ENCODE measurements around the gene NR2F2.

NR2F2 gene

DNA sequence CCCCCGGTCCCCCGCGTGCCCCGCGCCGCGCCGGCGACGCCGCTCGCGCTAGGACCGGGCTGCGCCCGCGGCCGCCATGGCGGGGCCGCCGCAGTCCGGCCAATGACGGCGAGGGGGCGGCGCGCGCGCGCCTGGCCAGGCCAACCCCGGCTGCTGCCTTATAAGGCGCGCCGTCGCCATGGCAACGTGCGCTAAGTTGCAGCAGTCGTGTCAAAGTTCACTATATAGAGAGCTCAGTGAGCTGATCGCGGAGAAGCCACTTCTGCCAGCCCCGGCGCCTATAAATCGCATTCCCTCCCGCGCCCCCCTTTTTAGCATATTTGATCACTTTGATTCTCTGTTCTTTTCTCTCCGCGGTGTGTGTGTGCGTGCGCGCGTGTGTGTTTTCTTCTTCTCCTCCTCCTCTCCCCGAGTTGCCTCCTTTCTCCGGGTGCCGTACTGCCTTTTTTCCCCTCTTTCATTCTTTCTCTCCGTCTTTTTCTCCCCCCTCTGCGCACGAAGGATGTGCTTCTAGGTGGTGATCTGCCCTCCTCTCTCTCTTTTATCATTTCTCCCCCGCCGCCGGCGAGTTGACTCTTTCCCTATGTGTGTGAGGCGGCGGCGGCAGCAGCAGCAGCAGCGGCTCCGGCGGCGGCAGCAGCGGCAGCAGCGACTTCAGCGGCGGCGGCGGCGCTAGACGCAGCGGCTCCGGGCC lies at the start of gene NR2F2:
Gene NR2F2, plus strand, starts transcription at position 251 of the 694 bp plus-strand sequence. CDS start 1,406 bp downstream, outside the sequence.
- peak; percentile 70 for DNase-seq

DNA sequence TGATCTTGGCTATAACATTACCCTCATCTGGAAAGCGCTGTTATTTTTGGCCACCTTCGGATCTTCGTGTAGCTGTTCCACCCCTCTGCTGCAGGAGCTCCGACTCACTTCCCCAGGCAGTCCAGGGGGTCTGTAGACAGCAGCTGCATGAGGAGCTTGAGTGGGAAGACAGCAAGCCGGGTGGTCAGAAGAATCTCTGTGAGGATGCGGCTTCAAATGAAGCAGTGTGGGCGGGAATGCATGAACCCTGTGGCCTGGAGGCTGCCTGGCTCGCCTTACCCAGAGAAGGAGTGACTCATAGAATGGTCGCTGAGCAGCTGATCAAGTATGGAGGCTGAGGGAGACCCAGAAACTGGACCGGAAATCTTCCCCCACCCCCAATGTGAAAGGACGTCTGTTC lies 45.2 kb upstream of the NR2F2 start:
- DNase-seq: no peak

DNA sequence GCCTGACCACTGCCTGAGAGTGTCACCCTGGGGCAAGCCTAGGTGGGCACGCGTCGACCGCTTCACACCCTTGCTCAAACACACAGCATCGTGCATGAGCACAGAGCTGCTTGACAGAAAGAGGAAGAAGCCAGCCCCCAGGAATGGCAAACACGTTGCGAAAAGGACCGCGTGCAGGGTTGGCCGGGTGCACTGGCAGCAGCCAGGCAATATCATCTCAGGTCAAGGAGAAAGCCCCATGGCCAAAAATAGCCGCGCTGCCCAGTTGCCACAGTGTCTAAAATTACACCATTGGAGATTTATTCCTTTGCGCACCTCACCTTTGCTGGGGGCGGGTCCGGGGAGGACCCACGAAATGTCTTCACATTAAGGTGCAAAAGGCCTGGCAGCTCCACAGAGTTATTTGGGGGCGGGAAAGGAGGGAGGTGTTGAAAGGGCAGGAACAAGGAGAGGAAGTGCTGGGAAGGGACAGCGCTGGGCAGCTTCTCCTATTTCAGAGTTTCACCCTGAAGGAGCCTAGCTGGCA lies 44.7 kb upstream of the NR2F2 start:
- no peak for DNase-seq

DNA sequence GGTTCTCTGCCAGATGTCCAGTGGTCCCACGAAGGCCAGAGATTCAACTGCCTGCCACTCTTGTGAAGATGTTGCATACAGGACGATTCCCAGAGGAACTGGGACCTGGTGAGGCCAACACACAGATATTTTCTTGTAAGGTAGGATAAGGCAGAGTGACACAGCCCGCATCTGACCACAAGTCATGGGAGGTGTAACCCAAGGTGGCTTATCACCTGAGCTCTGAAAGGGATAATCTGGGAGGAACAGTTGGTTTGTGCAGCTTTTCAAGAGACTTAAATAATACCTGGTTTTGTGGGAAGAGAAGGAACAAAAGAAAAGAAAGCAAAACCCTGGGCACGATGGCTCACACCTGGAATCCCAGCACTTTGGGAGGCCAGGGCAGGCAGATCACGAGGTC lies 39.8 kb upstream of the NR2F2 start:
- no peak for DNase-seq

DNA sequence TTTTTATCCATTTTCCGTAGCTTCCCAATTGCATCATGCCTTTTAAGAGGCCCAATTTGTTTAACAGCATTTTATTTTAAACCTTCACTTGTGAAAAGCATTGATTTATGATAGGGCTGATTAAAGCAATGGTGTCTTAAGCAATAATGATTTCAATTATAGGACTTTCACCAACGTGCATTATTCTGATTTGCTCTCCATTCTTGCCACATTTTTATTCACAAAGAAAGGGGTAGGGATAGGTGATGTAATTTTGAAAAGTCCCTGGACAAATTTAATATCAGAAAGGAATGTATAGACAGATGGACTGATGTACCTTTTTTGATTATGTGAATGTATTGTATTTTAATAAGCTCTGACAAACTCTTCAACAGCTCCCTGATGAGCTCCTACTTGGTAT lies 37.9 kb upstream of the NR2F2 start:
- DNase-seq: no peak

DNA sequence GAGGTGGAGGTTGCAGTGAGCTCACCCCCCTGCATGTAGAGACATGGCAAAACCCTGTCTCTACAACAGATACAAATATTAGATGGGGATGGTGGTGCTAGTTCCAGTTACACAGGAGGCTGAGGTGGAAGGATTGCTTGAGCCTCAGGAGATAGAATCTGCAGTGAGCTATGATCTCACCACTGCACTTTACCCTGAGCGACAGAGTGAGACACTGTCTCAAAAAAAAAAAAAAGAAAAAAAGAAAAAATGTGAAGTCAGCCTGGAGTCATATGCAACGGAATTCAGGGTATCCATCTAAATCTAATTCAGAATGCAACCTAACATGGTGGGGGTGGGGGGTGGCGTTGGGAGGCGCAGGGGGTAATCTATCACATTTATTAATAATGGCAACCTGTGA lies 37.1 kb upstream of the NR2F2 start:
- no peak for DNase-seq

DNA sequence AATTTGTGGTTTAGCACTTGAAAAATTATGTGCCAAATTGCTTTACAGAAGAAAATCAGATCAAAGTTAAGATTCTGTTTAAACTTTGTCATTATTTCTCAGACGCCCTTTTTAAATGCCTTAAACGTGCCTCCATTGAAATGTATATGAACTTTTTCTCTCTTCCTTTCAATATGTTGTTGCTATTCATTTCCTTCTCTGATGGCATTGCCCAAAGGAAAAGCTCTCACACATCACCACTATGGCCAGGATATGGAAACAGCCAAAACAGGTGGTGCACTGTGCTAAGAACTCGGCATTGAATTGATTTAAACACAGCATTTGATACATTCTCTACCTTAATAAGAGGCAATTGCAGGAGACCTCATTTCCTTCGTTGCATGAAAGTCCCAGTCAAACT lies 35.7 kb upstream of the NR2F2 start:
- no peak for DNase-seq

DNA sequence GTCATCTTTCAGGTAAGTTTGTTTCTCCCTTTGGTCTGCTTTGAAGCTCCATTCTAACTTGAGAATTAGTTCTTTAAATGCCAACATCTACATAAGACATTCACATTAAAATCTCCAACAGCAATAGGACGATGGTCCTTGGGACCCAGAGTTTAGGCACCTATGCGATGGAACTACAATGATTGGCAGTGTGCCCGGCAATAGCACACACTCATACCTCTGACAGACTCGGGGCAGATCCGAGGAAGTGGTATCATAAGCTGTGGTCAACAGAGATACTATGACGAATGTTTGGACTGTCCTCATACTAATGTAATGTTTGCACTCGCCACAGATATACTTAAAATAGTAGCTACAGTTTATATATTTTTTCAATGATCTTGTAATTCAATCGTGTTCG lies 34.2 kb upstream of the NR2F2 start:
- no peak for DNase-seq

DNA sequence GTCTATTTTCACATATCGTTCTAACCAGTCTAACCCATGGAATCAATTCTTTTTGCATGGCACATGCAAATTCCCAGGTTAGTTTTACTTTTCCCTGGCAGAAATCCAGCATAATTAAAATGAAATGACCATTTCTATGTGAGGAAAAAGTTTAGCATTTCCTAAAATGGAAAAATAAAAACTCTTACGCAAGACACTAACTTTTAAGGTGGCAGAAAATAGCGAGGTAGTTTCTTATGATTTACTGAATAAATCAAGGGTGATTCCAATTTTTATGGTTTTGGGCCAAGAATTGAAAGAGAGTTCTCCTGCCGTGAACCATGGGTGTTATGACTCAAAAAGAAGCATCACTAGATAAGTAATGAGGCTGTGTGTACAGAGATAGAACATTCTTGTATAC lies 32.7 kb upstream of the NR2F2 start:
- no peak for DNase-seq

DNA sequence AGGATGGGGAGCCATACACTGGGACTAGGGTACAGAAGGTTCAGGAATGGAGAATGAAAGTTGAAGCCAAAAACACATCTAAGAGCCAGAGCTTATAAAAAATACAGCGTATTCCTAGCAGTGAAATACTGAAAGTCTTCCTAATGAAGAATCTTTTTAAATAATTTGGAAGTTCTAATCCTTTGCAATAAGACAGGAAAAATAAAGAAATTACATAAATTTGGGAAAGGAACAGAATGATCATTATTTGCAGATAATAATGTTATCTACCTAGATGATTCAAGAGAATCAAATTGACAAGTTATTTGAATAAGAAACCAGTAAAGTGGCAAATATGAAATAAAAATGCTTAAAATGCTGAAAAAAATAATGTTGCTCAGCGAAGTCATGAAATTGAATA lies 32.3 kb upstream of the NR2F2 start:
- no peak for DNase-seq

DNA sequence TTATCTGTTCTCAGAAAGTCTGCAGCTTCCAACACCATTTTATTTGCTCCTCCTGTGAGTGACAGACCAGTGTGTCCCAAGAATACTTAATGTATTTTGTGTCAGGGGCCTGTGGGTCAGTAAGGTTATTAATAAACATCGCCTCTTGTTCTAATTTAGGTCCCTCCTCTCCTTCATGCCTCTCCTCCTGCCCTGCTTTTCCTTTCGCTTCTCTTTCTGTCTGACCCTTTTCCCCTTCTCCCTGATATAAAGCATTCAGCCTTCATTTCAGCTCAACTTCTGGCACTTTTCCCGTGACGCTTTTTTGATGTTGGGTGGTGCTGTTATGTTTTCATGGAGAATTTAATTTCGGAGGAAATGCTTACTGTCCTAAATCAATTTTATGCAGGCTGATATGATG lies 29.7 kb upstream of the NR2F2 start:
- DNase-seq: no peak

DNA sequence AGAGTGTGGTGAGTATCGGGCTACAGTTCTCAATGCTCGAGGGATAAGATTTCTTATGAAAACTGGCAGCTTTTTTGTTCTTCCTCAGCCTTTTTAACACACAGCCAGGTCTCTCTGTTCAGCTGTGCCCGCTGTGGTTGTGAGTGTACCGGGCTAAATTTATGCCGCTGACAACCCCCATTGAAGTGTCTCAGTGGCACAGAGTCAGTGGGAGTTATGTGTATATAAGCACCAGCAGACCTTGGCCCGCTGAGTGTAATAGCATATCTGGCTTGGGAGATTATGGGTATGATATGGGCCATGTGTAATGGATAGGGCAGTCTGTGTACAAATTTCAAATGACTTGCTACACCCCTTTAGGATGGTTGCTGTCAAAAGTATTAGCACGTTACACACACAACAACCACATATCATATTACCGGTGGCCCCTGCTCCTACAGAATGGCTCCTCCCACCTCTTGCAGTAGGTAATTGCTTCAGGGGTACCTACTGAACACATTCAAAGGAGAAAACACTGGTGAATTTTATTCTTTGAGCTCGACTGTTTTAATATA lies 26.9 kb upstream of the NR2F2 start:
- DNase-seq: no peak

DNA sequence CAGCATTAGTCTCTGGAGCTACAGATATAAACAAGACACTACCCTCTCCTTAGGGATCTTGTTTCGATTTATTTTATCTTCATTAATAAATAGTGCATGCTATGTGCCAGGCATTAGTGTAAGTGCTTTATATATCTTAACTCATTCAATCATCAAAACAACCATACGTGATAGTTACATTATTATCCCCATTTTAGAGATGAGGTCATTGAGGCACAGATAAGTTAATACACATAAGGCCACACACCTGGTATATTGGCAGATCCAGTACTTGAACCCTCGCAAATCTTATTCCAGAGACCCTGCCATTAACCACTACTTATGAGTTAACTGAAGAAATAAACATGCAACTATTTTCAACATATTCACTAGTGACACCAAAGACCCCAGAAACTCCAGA lies 25.7 kb upstream of the NR2F2 start:
- DNase-seq: no peak

DNA sequence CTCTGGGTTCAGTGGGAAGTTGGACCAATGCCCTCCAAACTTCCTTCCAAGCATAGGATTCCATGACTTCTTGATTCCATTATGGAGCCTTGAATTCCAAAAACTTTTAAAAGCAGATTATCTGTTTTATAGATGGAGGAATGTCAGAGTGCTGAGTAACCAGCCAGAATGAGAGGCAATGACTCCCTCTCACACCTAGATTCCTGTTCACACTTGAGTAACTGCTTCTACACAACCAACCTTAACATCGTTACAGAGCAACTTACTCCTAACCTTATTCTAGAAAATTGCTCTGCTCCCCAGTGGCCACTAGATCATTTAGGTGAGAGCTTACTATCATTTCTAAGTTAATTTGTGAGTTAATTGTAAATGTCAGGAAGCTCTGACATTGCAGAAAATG lies 24.2 kb upstream of the NR2F2 start:
- no peak for DNase-seq

DNA sequence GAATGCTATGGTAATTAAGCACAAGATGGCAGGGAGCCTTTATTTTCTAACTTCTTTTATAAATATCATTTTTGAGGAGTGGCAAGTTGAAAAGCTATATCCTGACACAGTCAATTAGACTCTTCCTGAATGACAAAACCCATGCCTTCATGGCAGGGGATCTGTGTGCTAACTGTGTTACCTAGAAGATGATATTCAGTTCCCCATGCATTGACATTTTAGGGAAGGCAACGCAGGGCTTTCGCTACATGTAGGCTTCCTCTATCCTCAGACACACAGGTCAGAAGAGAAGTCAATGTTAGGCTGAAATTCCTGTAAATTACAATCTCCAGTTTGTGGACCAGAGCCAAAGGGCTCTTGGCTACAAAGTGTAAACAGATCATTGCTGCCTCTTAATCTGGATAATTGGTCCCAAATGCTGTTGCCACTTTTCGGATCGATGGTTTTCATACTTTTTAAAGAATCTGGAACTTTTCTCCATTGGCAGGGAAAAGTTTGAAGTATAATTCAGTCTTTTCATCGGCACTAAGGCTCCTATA lies 22.6 kb upstream of the NR2F2 start:
- DNase-seq: no peak

DNA sequence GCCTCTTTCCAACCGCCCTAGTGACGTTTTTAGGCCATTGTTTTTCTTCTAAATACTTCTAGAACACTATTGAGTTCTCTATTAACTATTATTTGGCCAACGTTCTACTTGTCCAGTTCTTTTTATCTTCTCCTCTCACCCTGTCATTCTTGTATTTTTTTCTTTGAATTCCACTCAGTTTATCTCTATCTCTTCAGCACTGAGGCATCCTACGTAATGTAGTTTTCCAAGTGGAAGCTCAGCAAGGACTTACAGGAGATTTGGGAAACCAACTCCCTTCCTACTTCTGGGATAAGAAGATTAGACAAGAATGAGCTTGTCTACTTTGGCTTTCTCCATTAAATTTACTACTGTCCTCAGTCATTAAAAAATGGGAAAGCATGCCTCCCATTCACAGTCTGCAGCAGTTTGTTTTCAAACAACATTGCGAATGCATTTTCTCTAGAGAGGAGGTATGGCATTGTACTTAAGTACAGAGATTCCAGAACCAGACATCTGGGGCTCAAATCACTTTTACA lies 21.3 kb upstream of the NR2F2 start:
- DNase-seq: no peak

DNA sequence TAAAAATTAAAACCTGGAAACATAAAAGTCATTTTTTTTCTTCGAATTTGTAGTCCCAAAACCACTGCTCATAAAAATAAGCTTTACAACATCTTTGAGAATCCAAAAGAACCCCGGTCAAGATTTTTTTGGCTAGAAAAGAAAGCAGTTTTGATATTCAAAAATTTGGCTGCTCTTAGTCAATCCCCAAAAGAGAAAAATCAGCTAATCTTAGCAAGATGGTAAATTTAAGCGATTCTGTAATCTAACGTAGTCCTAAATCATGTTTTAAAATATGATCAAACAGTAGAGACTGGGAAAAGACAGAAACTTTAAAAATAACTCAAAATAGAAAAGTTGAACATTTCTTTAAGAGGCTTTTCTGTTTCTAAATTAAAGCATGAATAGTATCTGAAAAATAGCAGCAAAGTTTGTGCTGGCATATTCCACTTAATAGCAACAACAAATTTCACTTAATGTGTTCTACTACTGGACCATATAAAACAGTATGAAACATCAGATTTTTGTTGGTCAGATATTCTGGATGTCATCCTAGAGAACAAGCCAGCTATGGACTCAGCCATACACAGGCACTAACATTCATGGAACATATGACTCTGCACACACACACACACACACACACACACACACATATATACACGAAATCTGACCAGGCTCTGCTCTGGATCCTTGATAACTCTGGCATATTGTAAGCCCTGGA lies 19.1 kb upstream of the NR2F2 start:
- no peak for DNase-seq

DNA sequence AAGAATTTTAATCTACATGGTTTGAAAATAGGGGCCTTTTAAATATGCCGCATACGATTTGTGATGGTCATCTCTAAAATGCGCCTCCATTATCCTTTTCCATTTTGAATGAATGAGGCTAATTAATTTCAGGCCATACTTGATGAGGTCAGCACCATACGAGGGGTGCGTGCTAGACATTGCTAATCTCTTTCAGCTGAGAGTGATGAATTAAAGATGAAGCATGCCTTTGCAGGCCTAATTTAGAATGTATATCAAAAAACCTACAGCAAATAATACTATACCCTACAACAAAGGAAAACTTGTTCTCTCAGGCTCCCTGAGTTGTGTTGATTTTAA lies 18.6 kb upstream of the NR2F2 start:
- DNase-seq: no peak

DNA sequence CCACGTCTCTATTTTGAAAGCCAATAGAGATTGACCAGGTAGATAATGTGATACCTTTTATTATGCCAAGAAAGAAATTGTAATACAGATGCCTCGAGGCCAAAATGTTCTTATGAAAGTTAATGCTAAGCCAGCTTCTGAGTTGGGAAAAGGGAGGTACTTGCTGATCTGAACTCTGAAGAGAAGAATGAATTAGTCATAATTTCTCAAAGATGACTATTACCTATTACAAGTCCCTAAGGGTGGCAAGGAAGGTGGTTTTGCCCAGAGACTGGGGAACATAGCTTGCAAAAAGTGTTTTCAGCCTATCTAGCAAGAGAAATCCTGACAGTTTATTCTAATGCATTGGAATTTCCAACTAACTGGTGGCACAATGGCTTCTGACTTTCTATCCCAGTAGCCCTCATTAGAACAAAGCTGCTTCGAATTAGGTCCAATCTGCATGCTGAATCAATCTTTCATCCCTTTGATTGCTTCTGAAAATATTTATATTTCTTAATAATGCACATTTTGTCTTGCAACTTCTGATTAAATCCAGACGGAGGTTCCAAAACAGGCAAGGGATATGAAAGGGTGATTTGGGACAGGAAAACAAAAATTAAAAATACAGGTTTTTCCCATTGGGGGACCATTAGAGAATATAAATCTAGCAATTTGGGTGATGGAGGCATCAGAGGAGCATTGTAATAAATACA lies 17.7 kb upstream of the NR2F2 start:
- DNase-seq: no peak

DNA sequence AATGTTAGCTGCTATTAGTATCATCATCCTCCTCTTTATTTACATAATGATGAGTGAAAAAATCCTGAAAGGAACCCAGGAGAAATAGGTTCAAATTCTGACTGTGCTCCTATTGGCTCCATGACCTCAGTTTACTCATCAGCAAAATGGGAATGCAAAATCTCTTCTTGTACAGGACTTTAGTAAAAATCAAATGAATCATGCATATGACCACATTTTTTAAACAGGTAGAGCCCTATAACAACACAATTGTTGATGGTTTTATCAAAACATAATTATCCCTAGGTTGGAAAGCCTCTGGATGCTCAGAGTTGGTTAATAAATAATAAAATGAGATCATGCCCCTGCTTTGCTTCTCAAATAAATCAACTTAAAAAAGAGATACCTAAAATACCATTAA lies 16.0 kb upstream of the NR2F2 start:
- no peak for DNase-seq

DNA sequence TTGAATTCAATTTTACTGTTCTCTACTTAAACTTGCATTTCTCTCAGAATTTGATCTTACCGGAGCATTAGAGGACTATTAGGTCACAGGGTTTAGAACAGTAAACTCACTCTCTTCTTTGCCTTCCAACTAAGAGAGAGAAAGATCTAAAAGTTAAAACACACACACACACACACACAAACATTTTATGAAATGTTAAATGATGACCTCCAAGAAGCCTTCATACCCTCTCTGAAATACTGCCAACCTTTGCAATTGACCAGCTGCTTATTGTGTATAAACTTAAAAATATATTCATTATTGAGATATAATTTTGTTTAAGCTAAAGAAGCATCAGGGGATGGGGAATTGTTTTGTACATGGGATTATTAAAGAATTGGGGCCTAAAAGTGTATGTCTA lies 15.5 kb upstream of the NR2F2 start:
- no peak for DNase-seq

DNA sequence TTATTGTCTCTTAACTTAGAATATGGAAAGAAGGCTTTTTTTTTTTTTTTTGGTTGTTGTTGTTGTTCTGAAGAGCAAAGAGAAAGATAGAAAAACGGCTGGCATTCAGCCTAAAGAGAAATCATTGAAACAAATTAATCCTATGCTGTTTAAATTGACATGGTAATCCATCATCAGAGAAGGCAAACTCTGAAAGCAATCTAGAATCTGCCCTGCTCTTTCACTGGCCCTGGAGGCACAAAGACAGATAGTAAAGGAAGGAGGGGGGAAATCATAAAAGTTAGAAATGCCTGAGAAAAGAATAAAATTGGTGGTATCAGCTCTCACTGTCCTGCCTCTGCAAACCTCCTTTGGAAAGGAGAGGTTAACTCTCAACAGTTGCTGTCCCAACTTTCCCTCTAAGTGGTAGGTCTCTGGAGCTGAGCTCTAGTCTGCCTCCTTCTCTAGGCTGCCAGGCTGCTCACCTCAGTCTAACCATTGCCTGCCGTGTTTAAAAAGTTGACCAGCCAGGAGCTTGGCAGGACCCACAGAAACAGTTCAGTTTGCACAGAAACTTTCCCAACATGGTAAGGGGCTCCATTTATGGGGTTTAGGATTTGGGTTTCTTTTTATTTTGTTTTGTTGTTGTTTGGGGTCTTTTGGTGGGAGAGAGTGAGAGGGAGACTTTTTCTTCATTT lies 13.4 kb upstream of the NR2F2 start:
- no peak for DNase-seq

DNA sequence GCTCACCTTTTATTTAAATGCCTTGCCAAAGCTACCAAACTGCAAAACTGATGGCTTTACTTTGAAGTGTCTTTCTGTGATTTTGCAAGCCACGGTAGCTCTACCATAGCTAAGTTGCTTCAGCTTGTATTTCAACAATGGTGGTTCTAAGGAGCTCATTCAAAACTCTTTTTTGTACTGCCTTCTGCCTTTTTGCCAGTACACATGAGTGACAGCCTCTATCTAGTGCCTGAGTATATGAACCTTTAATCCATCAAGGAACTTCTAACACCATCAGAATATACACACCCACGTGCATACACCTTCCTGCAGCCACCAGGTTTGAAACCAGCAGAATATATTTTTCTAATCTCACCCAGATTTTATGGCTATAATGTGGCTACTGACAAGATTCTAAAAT lies 10.4 kb upstream of the NR2F2 start:
- no peak for DNase-seq

Measured in NCI-H748 treated with DMSO at 0.1 percent for 48 hours (cell line).